WTC11 (cell line): ENCODE results near the gene COL9A2. TPM values are rescaled to one million over a fixed set of nuclear protein-coding genes. Genes with fewer than 3 reads are reported as not detected.

Experiments
- ATAC-seq: fragments of 200-7000 bp; cut with Tn5 transposase; 2 replicates; pipeline ENCODE4 v1.10.0; 2021; ENCODE audit warnings: mild to moderate bottlenecking, moderate library complexity
- CTCF ChIA-PET: fragments of 300-600 bp; sonication (Branson Sonifier 250); formaldehyde crosslinking; loops from one replicate; lab custom pipeline; 2021; ENCODE audit warnings: antibody characterized with exemption; lab: Charles Lee
- POLR2A ChIA-PET: fragments of 350-600 bp; sonication (Branson Sonifier 250); formaldehyde crosslinking; loops from one replicate; lab custom pipeline; 2021; ENCODE audit warnings: antibody characterized with exemption; lab: Charles Lee
- DNase-seq: peaks from one replicate; pipeline ENCODE4 v3.0.0; 2021; ENCODE audit warnings: low spot score
- H3K27ac Mint-ChIP-seq: 2 replicates; pipeline ENCODE4 v1.8.0; 2021; ENCODE audit warnings: mixed read lengths
- H3K27me3 Mint-ChIP-seq: 2 replicates; pipeline ENCODE4 v1.8.0; 2021; ENCODE audit warnings: low read depth, mild to moderate bottlenecking, moderate library complexity, mixed read lengths
- H3K36me3 Mint-ChIP-seq: 2 replicates; pipeline ENCODE4 v1.8.0; 2021; ENCODE audit warnings: mixed read lengths
- H3K4me1 Mint-ChIP-seq: 2 replicates; pipeline ENCODE4 v1.8.0; 2022; ENCODE audit warnings: mixed read lengths
- H3K4me3 Mint-ChIP-seq: 2 replicates; pipeline ENCODE4 v1.8.0; 2021; ENCODE audit warnings: mild to moderate bottlenecking, moderate library complexity, mixed read lengths
- H3K9me3 Mint-ChIP-seq: 2 replicates; pipeline ENCODE4 v1.8.0; 2021; ENCODE audit warnings: mixed read lengths
- CREM ChIP-seq: sonication (generic); formaldehyde crosslinking; IDR thresholded peaks from 2 replicates; pipeline ENCODE4 v1.8.1; 2022; ENCODE audit warnings: mild to moderate bottlenecking, missing genetic modification reagents, moderate library complexity
- ERG ChIP-seq: fragments of 250-450 bp; sonication (Bioruptor Pico); IDR thresholded peaks from 2 replicates; pipeline ENCODE4 v1.8.0; 2021; ENCODE audit warnings: mild to moderate bottlenecking
- HMGXB4 ChIP-seq: sonication (generic); formaldehyde crosslinking; IDR thresholded peaks from 2 replicates; pipeline ENCODE4 v1.8.1; 2023; ENCODE audit warnings: mild to moderate bottlenecking, moderate library complexity, missing genetic modification reagents
- MYBL2 ChIP-seq: sonication (generic); formaldehyde crosslinking; IDR thresholded peaks from 2 replicates; pipeline ENCODE4 v1.8.1; 2023; ENCODE audit warnings: mild to moderate bottlenecking, moderate library complexity, missing genetic modification reagents
- NR1H2 ChIP-seq: sonication (generic); formaldehyde crosslinking; IDR thresholded peaks from 2 replicates; pipeline ENCODE4 v1.9.0; 2021; ENCODE audit warnings: mild to moderate bottlenecking, moderate library complexity, missing genetic modification reagents
- NR3C1 ChIP-seq: sonication (generic); formaldehyde crosslinking; conservative IDR thresholded peaks from 2 replicates; pipeline ENCODE4 v1.8.1; 2023; ENCODE audit warnings: low read depth, mild to moderate bottlenecking, missing genetic modification reagents
- PRRX2 ChIP-seq: fragments of 250-450 bp; sonication (Bioruptor Pico); IDR thresholded peaks from 2 replicates; pipeline ENCODE4 v1.8.0; 2021; ENCODE audit warnings: mild to moderate bottlenecking
- RORB ChIP-seq: fragments of 250-450 bp; sonication (Bioruptor Pico); IDR thresholded peaks from 2 replicates; pipeline ENCODE4 v1.9.0; 2021; ENCODE audit warnings: mild to moderate bottlenecking
- SMAD4 ChIP-seq: sonication (generic); formaldehyde crosslinking; IDR thresholded peaks from 2 replicates; pipeline ENCODE4 v1.8.0; 2022; ENCODE audit warnings: mild to moderate bottlenecking, missing genetic modification reagents
- SP1 ChIP-seq: sonication (generic); formaldehyde crosslinking; conservative IDR thresholded peaks from 2 replicates; pipeline ENCODE4 v1.8.1; 2022; ENCODE audit warnings: missing genetic modification reagents
- USF1 ChIP-seq: sonication (generic); formaldehyde crosslinking; IDR thresholded peaks from 2 replicates; pipeline ENCODE4 v1.8.0; 2022; ENCODE audit warnings: mild to moderate bottlenecking, missing genetic modification reagents
- ZBTB43 ChIP-seq: sonication (generic); formaldehyde crosslinking; IDR thresholded peaks from 2 replicates; pipeline ENCODE4 v1.8.1; 2023; ENCODE audit warnings: mild to moderate bottlenecking, missing genetic modification reagents
- ZNF317 ChIP-seq: sonication (generic); formaldehyde crosslinking; IDR thresholded peaks from 2 replicates; pipeline ENCODE4 v1.8.1; 2023; ENCODE audit warnings: low read depth, mild to moderate bottlenecking, moderate library complexity, missing genetic modification reagents, borderline replicate concordance
- ZNF416 ChIP-seq: fragments of 250-450 bp; sonication (Bioruptor Pico); IDR thresholded peaks from 2 replicates; pipeline ENCODE4 v1.9.0; 2021; ENCODE audit warnings: mild to moderate bottlenecking, inconsistent platforms
- ZSCAN18 ChIP-seq: fragments of 250-450 bp; sonication (Bioruptor Pico); IDR thresholded peaks from 2 replicates; pipeline ENCODE4 v2.1.2; 2022; ENCODE audit warnings: mild to moderate bottlenecking, moderate library complexity
- total RNA-seq: library from RNA; stranded (reverse); gene quantifications from 3 replicates; pipeline ENCODE4 v1.2.3, GENCODE V29; 2021

Gene COL9A2
- total RNA-seq, 1 experiment from 2014 or later, result 4.7 TPM

GRCh38 chr1:40318970-40319621, 2.0 kb upstream of the COL9A2 start (continued):
- TF ChIP-seq HMGXB4 (no peak), SMAD4 (CRISPR knock-in tag) (no peak)

GRCh38 chr1:40318476-40318875, 1.4 kb upstream of the COL9A2 start:
- Mint-ChIP-seq H3K27me3 (peaks cover 64% of the 10 kb centered on the region), H3K27ac (no peak overlapping the region), H3K9me3 (no peaks in the 10 kb centered on the region), H3K4me3 (no peak overlapping the region), H3K4me1 (peaks cover 20% of the 10 kb centered on the region), H3K36me3 (no peaks in the 10 kb centered on the region)
- ATAC-seq, result no peak
- POLR2A ChIA-PET, result no interaction called here
- no peak for DNase-seq
- TF ChIP-seq USF1 (CRISPR knock-in tag) (no peak), ZNF317 (CRISPR knock-in tag) (no peak), CREM (CRISPR knock-in tag) (no peak)
- CTCF ChIA-PET, result interaction anchor here (1.2 to 9.1 kb wide), 5 partner anchors 20 to 175 kb away, joined by 3 to 151 read pairs (median 7); no protein-coding TSS in a partner anchor

- DNase-seq (no peak), ATAC-seq (peak; percentile 20)
- Mint-ChIP-seq H3K4me3 (peak overlapping the region; percentile 65), H3K27ac (no peak overlapping the region), H3K36me3 (no peaks in the 10 kb centered on the region), H3K9me3 (no peaks in the 10 kb centered on the region), H3K27me3 (peaks cover 73% of the 10 kb centered on the region), H3K4me1 (peaks cover 20% of the 10 kb centered on the region)
- POLR2A ChIA-PET, result interaction anchor here (0.6 to 0.8 kb wide), 3 partner anchors 19 to 174 kb away, joined by 3 to 6 read pairs (median 3); no protein-coding TSS in a partner anchor
- TF ChIP-seq PRRX2 (CRISPR knock-in tag), result no peak
- no peak for TF ChIP-seq ZNF416 (CRISPR knock-in tag)
- CTCF ChIA-PET, result interaction anchor here (1.0 to 9.1 kb wide), 10 partner anchors 18 to 285 kb away, joined by 3 to 151 read pairs (median 4); no protein-coding TSS in a partner anchor
These were observed 448 bp upstream of the COL9A2 start for GRCh38 chr1:40317394-40318074.

- ChIA-PET POLR2A (no interaction called here), CTCF (interaction anchor here (0.5 to 9.1 kb wide), 36 partner anchors 10 to 648 kb away, joined by 3 to 151 read pairs (median 5); partner anchors contain the start of genes SMAP2, ZFP69B and ZMPSTE24)
- peaks cover 20% of the 10 kb centered on the region for H3K4me1 Mint-ChIP-seq
- peaks cover 80% of the 10 kb centered on the region for H3K27me3 Mint-ChIP-seq
- H3K9me3 Mint-ChIP-seq, result no peaks in the 10 kb centered on the region
- H3K36me3 Mint-ChIP-seq, result no peaks in the 10 kb centered on the region
- TF ChIP-seq NR1H2 (CRISPR knock-in tag) (no peak), MYBL2 (CRISPR knock-in tag) (0 out of 2 replicates have a peak, but pooled peaks have one; percentile 19), SP1 (CRISPR knock-in tag) (peak; percentile 26; the same call in 1 of the 2 replicates), RORB (CRISPR knock-in tag) (no peak)
- TF ChIP-seq, all 79 proteins: peak for 2
- H3K27ac Mint-ChIP-seq, result no peak overlapping the region
- ATAC-seq, result no peak
- peak; percentile 31 for DNase-seq
- peak overlapping the region; percentile 73 for H3K4me3 Mint-ChIP-seq
These were observed 1.1 kb downstream of the COL9A2 start for GRCh38 chr1:40315795-40316594.

- peaks cover 20% of the 10 kb centered on the region for H3K4me1 Mint-ChIP-seq
- peak; percentile 65 for ATAC-seq
- DNase-seq, result peak; percentile 89
- peak overlapping the region; percentile 73 for H3K4me3 Mint-ChIP-seq
- ChIA-PET CTCF (interaction anchor here (0.6 to 9.1 kb wide), 71 partner anchors 9 to 669 kb away, joined by 3 to 151 read pairs (median 4); partner anchors contain the start of genes SMAP2, ZFP69B, ZMPSTE24 and ZNF684), POLR2A (no interaction called here)
- no peak overlapping the region for H3K27ac Mint-ChIP-seq
- no peaks in the 10 kb centered on the region for H3K36me3 Mint-ChIP-seq
- H3K27me3 Mint-ChIP-seq, result peaks cover 80% of the 10 kb centered on the region
- no peaks in the 10 kb centered on the region for H3K9me3 Mint-ChIP-seq
- TF ChIP-seq NR3C1 (no peak), ZSCAN18 (CRISPR knock-in tag) (no peak), USF1 (CRISPR knock-in tag) (0 out of 2 replicates have a peak, but pooled peaks have one; percentile 43), ZBTB43 (CRISPR knock-in tag) (no peak), ERG (no peak)
These were observed 1.8 kb downstream of the COL9A2 start for GRCh38 chr1:40315239-40315794.
